Bronchial epithelial cell (primary cell): ENCODE measurements around the gene STIM2. TPM values are rescaled to one million over a fixed set of nuclear protein-coding genes. Genes with fewer than 3 reads are reported as not detected.

Experiments
- DNase-seq: peaks from one replicate; pipeline ENCODE4 v3.0.0-alpha.2; 2010; ENCODE audit warnings: low read depth
- FAIRE-seq: peaks from 2 replicates; lab custom pipeline; 2011; peaks lifted over from hg19 to GRCh38; lab: Jason Lieb, UNC
- H3K27me3 ChIP-seq: 2 replicates; pipeline ENCODE4 v1.5.1; 2011; ENCODE audit warnings: low read length; ENCODE audit not compliant: control insufficient read depth, insufficient read depth
- H3K36me3 ChIP-seq: 2 replicates; pipeline ENCODE4 v1.5.1; 2011; ENCODE audit warnings: low read length; ENCODE audit not compliant: control insufficient read depth, insufficient read depth
- H3K4me3 ChIP-seq: 2 replicates; pipeline ENCODE4 v1.5.1; 2011; ENCODE audit warnings: mild to moderate bottlenecking, low read depth, low read length, control low read depth
- total RNA-seq: library from RNA; depleted of rRNA; stranded (reverse); fragments of >200 nt; gene quantifications from 2 replicates; pipeline ENCODE4 v1.2.1, GENCODE V29; 2014
- TF ChIP-seq, protein P1 (sequence below): IDR thresholded peaks from 2 replicates; pipeline ENCODE4 v1.5.1; 2011; ENCODE audit warnings: mild to moderate bottlenecking, moderate library complexity, low read length, control low read depth, inconsistent platforms; ENCODE audit not compliant: insufficient read depth, severe bottlenecking

STIM2 gene
- total RNA-seq, 1 donor from 2014 or later: 7.6 TPM

DNA sequence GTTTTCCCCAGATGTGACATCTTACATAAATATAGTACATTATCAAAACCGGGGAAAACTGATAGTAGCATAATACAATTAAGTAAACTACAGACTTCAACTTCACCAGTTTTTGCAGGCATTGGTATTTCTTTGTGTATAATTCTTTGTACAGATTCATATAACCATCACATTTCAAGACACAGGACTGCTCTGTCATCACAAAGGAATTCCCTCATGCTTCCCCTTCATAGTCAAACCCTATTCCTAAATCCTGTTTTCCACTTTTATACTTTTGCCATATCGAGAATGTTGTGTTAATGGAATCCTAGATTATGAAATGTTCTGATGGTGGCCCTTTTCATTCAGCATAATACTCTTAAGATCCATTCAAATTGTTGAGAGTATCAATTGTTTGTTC lies 36.0 kb downstream of the STIM2 start:
- TF ChIP-seq, protein P1, sequence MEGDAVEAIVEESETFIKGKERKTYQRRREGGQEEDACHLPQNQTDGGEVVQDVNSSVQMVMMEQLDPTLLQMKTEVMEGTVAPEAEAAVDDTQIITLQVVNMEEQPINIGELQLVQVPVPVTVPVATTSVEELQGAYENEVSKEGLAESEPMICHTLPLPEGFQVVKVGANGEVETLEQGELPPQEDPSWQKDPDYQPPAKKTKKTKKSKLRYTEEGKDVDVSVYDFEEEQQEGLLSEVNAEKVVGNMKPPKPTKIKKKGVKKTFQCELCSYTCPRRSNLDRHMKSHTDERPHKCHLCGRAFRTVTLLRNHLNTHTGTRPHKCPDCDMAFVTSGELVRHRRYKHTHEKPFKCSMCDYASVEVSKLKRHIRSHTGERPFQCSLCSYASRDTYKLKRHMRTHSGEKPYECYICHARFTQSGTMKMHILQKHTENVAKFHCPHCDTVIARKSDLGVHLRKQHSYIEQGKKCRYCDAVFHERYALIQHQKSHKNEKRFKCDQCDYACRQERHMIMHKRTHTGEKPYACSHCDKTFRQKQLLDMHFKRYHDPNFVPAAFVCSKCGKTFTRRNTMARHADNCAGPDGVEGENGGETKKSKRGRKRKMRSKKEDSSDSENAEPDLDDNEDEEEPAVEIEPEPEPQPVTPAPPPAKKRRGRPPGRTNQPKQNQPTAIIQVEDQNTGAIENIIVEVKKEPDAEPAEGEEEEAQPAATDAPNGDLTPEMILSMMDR: no peak
- DNase-seq: peak; percentile 41
- H3K27me3 ChIP-seq: no peaks in the 10 kb centered on the region
- no peak overlapping the region for H3K4me3 ChIP-seq
- peaks cover 2% of the 10 kb centered on the region for H3K36me3 ChIP-seq
- FAIRE-seq: no peak

DNA sequence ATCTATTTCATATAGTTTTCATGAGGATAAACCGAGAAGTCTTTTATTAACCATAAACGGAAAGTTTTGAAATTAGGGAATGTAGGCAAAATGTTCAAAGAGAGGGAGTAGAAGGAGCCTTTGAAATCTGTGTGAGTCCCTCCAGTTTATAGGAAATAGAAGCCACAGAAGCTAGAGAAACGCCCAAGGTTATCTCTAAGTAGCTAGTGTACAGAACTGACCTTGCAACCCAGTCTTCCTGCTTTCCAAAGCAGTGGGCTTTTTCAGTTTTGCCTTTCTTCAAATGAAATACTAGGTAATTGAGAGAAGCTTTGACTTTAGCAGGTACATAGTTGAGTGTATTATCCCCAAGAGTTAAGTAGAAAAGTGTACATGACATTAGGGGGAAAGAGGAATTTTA lies 39.4 kb downstream of the STIM2 start:
- FAIRE-seq (no peak), DNase-seq (no peak)
- no peaks in the 10 kb centered on the region for H3K27me3 ChIP-seq
- peaks cover 2% of the 10 kb centered on the region for H3K36me3 ChIP-seq
- TF ChIP-seq, protein P1: no peak
- no peak overlapping the region for H3K4me3 ChIP-seq

DNA sequence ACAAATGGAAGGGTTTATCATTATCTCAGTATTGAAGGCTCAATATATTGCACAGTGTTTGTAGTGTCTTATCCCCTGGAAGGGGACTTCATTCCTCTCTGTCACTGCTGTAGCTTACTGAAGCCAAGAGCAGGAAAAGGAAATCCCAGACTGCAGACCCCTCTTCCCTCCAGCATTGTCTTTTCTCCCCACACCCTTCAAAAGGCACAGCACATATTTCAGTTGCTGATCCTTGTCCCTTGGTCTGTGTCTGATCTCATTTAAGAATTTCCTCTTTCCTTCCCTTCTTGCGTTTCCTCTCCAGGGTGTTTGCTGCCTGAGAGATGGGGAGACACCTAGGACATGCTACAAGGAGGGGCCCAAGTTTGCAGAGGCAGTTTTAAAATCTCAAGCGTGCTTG lies 40.1 kb downstream of the STIM2 start:
- TF ChIP-seq, protein P1: no peak
- Histone ChIP-seq H3K36me3 (peaks cover 2% of the 10 kb centered on the region), H3K27me3 (no peaks in the 10 kb centered on the region), H3K4me3 (no peak overlapping the region)
- no peak for DNase-seq
- no peak for FAIRE-seq

DNA sequence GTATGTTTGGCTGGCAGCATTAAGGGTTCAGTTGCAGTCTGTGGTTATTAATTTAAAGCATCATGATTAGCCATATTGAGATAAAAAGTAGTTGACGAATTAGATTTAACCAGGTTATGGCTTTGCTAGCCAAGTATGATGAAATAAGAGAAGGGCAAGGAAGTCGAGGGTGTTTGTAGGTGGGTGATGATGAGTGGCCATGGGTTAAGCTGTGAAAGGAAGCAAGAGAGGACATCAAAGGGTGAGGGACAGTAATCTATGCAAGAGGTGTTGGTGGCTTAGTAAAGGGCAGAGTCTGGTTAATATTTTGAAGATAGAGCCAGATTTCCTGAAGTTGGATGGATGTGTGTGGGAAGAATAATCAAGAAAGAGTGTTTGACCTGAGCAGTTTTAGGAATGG lies 44.5 kb downstream of the STIM2 start:
- DNase-seq (no peak), FAIRE-seq (no peak)
- Histone ChIP-seq H3K36me3 (peaks cover 2% of the 10 kb centered on the region), H3K4me3 (no peak overlapping the region), H3K27me3 (no peaks in the 10 kb centered on the region)
- TF ChIP-seq, protein P1: no peak

DNA sequence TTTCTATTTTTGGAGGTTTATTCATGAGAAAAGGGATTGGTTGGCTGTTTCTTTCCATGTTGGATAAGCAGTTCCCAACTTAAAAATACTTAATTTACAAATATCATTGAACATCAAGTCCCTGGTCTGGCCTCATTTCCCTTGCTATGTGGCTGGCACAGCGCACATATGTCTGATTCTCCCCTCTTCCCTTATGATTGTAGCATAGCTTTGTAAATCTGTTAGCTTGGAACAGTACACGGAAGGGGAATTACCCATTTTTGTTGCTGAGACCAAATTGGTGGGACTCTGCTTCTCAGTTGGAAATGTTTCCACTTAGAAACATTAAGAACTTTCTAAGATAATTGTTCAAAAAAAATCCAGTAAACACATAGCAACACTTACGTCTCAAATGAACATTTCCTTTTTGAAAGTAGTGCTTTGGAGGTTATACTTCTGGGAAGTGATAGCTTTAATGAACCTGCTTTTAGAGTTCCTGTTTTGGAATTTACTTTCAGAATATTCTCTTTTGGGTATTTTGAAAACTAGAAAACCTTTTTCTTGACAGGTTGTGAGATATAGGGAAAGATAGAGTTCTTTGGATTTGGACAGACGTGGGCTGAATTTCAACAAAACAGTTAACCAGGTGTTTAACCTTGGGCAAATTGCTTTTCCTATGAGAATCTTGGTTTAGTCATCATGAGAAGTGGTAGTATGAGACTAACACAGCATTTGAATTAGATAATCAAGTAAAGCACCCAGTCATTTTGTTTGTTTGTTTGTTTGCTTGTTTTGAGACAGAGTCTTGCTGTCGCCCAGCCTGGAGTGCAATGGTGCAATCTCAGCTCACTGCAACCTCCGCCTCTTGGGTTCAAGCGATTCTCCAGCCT lies 47.3 kb downstream of the STIM2 start:
- TF ChIP-seq, protein P1: no peak
- DNase-seq (no peak), FAIRE-seq (no peak)
- Histone ChIP-seq H3K27me3 (no peaks in the 10 kb centered on the region), H3K36me3 (no peaks in the 10 kb centered on the region), H3K4me3 (no peak overlapping the region)
